ENCODE results near the gene DST. TPM values are rescaled to one million over a fixed set of nuclear protein-coding genes. Genes with fewer than 3 reads are reported as not detected.
"Not testable (repeated sequence)": the region's sequence is repeated elsewhere in the genome, so short reads cannot be mapped to it uniquely, and the experiment has no call there.

DST gene
- total RNA-seq, 2 donors from 2014 or later, result 7.2 to 10.9 TPM

GRCh38 chr6:56570413-56571359 is 72.0 kb downstream of the DST start:
- DNase-seq (ENCODE audit: low spot score in 2 of 2) (no peak), ATAC-seq (peak; percentile 61 to 72)
- Mint-ChIP-seq H3K27ac (no peak overlapping the region), H3K36me3 (no peaks in the 10 kb centered on the region), H3K9me3 (no peaks in the 10 kb centered on the region)

DNA sequence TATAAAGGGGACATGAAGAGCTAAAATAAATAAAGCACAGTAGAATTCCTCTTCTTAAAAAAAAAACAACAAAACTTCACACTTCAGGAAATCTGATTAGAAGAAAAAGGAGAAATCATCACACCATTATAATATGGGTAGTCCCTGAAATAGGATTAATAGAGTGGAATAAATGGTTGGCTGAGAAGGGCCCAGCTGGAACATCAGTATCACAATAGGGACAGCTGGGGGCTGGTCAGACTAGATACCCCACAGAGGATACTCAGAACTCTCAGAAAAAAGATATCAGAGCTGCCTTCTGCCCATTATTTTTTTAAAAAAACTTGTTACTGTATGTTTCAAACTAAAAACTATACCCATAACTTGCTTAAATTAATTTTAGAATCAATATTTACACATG is 75.2 kb downstream of the DST start:
- no peaks in the 10 kb centered on the region for H3K9me3 Mint-ChIP-seq
- ATAC-seq, result no peak

GRCh38 chr6:56562730-56563129 is 80.0 kb downstream of the DST start:
- H3K9me3 Mint-ChIP-seq; DNase-seq (ENCODE audit: low spot score in 2 of 2); ATAC-seq; H3K27ac Mint-ChIP-seq; H3K36me3 Mint-ChIP-seq: not testable (repeated sequence)

More for the DNA sequence above, 75.2 kb downstream of the DST start:
- DNase-seq (ENCODE audit: low spot score in 2 of 2), result no peak
- Mint-ChIP-seq H3K36me3 (no peaks in the 10 kb centered on the region), H3K27ac (no peak overlapping the region)

- Mint-ChIP-seq H3K27ac (no peak overlapping the region), H3K9me3 (no peaks in the 10 kb centered on the region), H3K36me3 (no peaks in the 10 kb centered on the region)
- no peak for ATAC-seq
- no peak for DNase-seq (ENCODE audit: low spot score in 2 of 2)
Observed at GRCh38 chr6:56556751-56557540, 85.7 kb downstream of the DST start.

DNA sequence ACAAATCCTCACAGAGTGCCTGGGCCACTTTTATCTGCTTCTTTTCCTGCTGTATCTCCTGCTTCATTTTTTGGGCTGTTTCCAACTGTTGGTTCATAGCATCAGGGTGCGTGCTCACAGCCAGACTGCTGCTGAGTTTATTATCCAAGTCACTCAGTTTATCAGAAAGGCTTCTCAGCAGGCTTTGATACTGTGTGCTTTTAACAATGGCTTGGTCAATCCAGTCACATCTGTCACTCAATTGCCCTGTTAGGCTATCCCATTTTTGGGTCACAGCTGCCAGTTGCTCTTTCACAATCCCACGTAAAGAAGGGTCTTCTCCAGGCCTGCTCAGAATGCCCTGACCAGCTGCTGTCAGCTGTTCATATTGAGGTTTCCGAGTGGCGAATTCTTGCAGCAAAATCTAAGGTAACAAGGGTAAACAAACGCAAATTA is 87.2 kb downstream of the DST start:
- DNase-seq (ENCODE audit: low spot score in 2 of 2), result no peak
- Mint-ChIP-seq H3K27ac (no peak overlapping the region), H3K9me3 (no peaks in the 10 kb centered on the region), H3K36me3 (no peaks in the 10 kb centered on the region)
- ATAC-seq, result no peak

GRCh38 chr6:56552187-56553130 is 90.2 kb downstream of the DST start:
- ATAC-seq (no peak), DNase-seq (ENCODE audit: low spot score in 2 of 2) (no peak)
- no peaks in the 10 kb centered on the region for H3K36me3 Mint-ChIP-seq
- no peaks in the 10 kb centered on the region for H3K9me3 Mint-ChIP-seq
- no peak overlapping the region for H3K27ac Mint-ChIP-seq

DNA sequence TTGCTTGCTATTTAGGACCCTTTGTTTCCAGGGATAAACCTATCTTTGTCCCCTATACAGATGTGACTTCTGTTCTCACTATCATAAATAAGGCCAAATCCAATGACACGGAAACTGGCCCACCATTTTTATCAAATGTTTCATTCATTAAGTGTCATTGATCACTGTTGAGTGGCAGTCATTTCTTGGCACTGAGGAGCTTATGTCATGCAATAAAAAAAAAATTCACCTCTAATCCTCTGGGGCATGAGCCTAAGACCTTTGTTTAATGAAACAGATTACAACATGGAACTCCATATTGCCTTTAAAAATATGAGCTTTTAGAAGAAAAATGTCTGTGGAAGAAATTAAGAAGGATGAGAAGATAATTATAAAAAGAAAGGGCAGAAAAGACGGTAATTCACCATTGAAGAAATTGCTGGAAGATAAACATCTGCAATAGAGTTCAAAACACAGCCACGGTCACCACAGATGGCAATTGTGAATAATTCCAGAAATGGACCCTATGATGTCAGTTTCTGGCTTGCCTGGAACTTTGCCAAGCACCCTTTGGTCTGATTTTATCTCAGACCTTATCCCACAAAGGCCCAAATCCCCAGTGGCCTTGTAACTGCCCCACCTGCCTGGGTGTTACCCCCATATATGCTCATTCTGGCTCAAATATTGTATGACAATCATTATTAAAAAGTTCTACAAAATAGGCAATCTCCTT is 91.1 kb downstream of the DST start:
- H3K36me3 Mint-ChIP-seq, result no peaks in the 10 kb centered on the region
- no peak for ATAC-seq
- H3K9me3 Mint-ChIP-seq, result no peaks in the 10 kb centered on the region
- no peak overlapping the region for H3K27ac Mint-ChIP-seq
- no peak for DNase-seq (ENCODE audit: low spot score in 2 of 2)

DNA sequence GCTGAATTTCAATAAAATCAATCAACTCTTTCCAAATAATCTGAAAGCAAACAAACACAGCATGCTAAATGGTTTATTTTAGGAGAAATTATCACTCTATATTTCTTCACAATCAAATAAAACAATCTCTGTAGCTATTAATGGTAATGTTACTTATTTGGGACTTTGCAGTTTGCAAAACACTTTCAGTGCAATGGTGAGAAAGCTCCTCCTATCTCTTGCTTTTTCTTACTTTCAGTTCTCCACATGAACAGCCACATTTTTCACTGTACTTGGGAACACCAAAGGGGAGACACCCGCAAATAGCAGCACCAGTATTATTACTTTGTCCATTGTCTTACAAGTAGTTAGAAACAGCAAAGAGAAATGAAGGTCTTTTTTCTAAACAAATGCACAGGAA is 92.4 kb downstream of the DST start:
- ATAC-seq (no peak), DNase-seq (ENCODE audit: low spot score in 2 of 2) (no peak)
- Mint-ChIP-seq H3K27ac (no peak overlapping the region), H3K9me3 (no peaks in the 10 kb centered on the region), H3K36me3 (no peaks in the 10 kb centered on the region)

DNA sequence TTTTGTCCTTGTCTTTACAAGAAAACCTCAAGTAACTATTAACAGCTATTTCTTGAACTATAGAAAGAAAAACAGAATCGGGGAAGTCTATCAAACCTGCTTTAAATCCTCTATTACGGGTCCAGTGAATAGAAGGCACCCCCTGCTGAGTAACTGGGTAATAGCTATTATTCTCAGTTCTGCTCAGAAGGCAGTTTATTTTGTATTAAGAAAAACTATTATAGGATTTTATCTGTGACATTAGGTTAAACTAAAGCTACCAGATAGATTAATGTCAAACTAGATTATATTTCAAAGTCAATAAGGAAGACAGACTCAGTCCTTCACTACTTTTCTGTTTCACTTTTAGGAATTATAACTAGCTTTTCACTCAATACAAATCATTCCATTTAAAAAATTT is 93.7 kb downstream of the DST start:
- Mint-ChIP-seq H3K27ac (no peak overlapping the region), H3K9me3 (no peaks in the 10 kb centered on the region), H3K36me3 (no peaks in the 10 kb centered on the region)
- no peak for ATAC-seq
- no peak for DNase-seq (ENCODE audit: low spot score in 2 of 2)

DNA sequence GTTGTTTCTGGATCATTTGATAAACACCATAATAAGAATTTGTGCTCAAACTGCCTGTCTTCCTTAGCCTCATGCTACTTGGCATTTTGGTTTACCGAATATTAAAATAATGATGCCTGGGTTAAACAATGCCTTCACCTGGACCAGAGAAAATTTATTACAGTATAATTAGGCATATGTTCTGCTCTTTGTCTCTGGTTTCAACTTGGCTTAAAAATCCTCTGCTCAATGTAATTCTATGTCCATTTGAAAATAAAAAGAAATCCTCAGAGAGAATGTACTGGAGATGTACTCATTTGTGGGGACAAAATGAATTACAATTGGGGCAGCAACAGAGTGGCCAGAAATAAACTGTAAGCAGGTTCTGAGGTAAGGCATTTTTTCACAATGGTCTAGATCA is 95.0 kb downstream of the DST start:
- Mint-ChIP-seq H3K36me3 (no peaks in the 10 kb centered on the region), H3K9me3 (no peaks in the 10 kb centered on the region), H3K27ac (no peak overlapping the region)
- DNase-seq (ENCODE audit: low spot score in 2 of 2), result no peak
- ATAC-seq, result no peak

DNA sequence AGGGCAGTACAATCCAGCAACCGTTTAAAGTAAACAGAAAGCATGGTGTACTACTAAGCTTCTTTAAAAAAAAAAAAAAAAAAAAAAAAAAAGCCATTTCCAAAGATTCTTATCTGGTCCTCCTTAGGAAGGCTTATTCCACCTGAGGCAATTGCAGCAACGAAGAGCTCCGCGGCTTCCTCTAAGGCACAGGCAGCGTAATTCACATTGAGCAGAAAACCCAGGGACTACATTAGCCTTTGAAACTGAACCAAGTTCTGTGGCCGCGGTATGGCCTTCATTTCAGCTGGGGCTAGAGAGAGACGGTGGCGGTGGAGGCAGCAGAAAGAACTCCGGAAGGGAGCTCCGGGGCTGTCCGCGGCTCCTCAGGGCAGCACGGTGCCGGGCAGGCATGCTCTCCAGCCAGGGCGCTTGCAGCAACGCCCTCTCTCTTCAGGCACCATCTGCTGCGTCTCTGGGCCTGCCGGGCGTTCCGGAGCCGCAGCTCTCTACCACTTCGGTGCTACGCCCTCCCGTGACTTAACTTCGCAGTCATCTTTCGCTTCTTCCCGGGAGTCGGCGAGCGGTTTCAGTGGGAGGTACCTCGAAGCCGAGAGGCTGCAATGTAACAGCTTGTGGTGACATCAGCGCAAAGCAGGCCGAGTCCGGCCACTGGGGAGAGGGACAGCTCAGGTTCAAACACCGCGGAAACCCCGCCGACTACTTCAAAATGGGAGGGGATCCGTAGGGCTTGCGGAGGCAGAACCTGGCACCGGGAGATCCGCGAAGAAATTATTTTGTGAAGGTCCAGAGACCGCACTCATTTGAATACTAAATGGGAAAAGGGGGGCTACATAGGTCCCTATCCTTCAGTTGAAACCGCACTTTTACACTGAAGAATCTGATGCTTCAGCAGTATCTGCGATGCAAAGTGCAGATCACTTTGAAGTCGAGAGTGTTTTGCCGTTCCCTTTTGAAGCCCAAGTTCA is 100.0 kb downstream of the DST start:
- Mint-ChIP-seq H3K36me3 (no peaks in the 10 kb centered on the region), H3K27ac (no peak overlapping the region), H3K9me3 (no peaks in the 10 kb centered on the region)
- peak; percentile 65 to 85 for DNase-seq (ENCODE audit: low spot score in 2 of 2)
- peak; percentile 94 to 95 for ATAC-seq

DNA sequence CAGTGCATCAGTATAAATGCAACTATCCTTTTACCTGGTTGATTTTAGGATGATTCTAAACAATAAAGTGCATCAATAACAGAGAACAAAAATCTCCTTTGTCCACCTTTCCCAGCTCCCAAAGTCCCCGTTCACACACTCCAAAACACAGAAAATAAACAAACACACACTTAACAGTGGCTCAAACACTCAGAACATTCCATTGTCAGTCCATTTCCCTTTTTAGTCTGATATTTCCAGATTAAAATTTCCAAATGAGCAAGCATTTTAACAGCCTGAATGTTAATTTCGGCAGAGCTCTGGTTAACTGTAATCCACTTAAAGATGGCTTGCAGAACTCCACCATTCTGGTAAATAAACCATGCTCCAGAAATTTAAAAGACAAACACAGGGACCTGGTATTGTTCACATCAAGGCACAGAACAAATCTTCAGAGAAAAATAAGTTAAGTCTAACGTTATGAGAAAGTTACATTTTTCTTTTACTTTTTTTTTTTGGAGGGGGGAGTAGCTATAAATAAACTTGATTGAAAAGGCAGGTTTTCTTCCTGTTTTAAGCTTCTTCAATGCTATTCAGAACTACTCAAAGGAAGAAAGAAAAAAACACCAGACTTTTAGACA is 100.8 kb downstream of the DST start:
- H3K36me3 Mint-ChIP-seq, result no peaks in the 10 kb centered on the region
- ATAC-seq (no peak), DNase-seq (ENCODE audit: low spot score in 2 of 2) (no peak)
- no peaks in the 10 kb centered on the region for H3K9me3 Mint-ChIP-seq
- H3K27ac Mint-ChIP-seq, result no peak overlapping the region

DNA sequence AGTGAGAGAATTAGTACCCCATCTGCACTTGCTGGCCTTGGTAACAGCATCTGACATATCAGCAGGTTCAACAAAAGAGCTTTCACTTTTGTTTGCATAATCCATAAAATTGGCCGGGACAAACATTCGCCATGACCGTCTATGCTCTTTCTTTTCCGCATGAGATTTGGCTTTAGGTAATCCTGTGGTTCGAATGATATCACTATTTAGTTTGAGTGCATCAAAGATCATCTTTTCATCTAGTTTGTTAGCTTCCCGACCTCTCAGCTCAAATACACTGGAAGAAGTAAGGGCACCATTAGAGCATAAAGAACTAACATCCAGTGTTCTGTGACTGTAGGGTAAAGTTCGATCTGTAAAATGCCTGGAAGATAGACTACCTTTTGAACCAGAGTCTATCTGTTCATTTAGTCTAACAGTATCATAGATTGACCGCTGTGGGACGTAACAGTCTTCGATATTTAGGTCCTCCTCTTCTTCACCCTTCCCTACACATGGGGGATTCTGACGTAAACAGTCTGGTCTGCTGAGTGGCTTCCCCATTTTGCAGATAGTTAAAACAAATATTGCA is 101.6 kb downstream of the DST start:
- no peak for ATAC-seq
- H3K27ac Mint-ChIP-seq, result no peak overlapping the region

DNA sequence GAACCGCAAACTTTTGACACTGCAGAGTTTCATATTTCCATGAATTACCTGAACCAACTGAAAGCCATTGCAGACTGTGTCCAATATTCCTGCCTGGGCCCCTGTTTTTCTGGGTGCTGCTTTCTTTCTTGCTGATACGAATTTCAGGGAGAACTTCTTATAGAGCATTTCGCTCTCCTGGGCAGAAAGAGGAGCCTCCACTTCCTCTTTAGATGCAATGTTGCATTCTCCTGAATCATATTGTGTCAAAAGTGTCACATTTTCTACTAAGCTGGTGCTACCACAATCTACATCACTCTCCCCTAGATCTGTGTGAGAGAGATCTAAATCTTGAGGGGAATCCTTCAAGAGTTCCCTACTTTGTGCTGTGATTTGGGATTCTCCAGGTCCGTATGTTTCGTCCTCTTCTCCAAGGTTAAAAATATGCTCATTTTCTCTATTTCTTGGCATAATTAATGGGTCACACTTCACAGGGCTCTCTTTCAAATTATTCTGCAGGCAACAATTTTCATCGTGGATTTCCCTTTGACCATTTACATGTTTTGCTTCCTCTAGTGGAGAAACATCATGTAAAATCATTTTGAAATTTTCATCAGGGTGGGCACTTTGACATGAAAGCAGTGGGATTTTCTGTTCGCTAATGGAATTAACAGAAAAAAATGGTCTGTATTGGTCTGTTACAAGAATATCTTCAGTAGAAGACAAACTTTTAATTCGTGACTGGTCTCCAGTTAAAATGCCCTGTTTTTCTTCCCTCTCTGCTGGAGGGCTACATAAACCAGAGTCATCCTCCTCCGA is 102.3 kb downstream of the DST start:
- DNase-seq (ENCODE audit: low spot score in 2 of 2) (no peak), ATAC-seq (no peak)
- H3K9me3 Mint-ChIP-seq, result no peaks in the 10 kb centered on the region
- no peak overlapping the region for H3K27ac Mint-ChIP-seq
- H3K36me3 Mint-ChIP-seq, result no peaks in the 10 kb centered on the region

More for the DNA sequence above, 101.6 kb downstream of the DST start:
- H3K36me3 Mint-ChIP-seq, result no peaks in the 10 kb centered on the region
- DNase-seq (ENCODE audit: low spot score in 2 of 2), result no peak
- H3K9me3 Mint-ChIP-seq, result no peaks in the 10 kb centered on the region
